Retinal pigment epithelial cell (primary cell): ENCODE measurements around the gene TPCN2.

Source experiments
- DNase-seq: peaks from one replicate; pipeline ENCODE4 v3.0.0-alpha.2; 2010; ENCODE audit warnings: low read depth
- H3K4me3 ChIP-seq: 2 replicates; pipeline ENCODE4 v1.5.1; 2011; ENCODE audit warnings: mild to moderate bottlenecking, low read length, control low read depth, moderate library complexity
- TF ChIP-seq, protein P1 (sequence below): conservative IDR thresholded peaks from 2 replicates; pipeline ENCODE4 v1.5.1; 2011; ENCODE audit warnings: low read depth, low read length, control low read depth, inconsistent platforms

Gene TPCN2

DNA sequence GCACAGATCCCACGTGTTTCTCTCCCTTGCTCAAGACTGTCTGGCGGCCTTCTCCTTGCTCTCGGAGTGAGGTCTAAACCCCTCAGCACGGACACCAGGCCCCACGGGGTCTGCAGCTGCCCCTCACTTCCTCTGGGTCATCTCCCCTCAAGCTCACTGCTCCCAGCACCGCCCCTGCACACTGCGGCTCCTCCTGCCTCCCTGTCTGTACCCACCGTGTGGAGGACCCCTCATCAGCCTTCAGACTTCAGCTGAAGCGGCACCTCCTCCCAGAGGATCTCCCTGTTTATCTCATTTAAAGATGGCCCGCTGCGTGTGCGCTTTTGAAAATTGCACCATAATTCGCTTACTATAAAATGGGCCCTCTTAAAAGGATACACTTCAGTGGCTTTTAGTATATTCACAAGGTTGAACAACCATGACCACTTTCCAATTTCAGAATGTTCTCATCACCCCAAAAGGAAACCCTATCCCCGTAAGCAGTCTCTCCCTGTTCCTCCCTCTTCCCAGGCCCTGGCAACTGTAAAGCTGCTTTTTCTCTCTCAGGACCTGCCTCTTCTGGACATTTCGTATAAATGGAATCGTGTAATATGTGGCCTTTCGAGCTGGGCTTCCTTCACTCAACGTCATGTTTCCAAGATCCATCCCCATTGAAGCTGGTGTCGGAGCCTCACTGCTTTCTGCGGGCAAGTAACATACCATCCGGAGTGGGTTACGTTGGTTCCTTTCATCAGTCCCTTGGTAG, 14.4 kb upstream of the TPCN2 start:
- DNase-seq, result no peak
- TF ChIP-seq, protein P1, sequence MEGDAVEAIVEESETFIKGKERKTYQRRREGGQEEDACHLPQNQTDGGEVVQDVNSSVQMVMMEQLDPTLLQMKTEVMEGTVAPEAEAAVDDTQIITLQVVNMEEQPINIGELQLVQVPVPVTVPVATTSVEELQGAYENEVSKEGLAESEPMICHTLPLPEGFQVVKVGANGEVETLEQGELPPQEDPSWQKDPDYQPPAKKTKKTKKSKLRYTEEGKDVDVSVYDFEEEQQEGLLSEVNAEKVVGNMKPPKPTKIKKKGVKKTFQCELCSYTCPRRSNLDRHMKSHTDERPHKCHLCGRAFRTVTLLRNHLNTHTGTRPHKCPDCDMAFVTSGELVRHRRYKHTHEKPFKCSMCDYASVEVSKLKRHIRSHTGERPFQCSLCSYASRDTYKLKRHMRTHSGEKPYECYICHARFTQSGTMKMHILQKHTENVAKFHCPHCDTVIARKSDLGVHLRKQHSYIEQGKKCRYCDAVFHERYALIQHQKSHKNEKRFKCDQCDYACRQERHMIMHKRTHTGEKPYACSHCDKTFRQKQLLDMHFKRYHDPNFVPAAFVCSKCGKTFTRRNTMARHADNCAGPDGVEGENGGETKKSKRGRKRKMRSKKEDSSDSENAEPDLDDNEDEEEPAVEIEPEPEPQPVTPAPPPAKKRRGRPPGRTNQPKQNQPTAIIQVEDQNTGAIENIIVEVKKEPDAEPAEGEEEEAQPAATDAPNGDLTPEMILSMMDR, result no peak
- H3K4me3 ChIP-seq, result no peak overlapping the region

DNA sequence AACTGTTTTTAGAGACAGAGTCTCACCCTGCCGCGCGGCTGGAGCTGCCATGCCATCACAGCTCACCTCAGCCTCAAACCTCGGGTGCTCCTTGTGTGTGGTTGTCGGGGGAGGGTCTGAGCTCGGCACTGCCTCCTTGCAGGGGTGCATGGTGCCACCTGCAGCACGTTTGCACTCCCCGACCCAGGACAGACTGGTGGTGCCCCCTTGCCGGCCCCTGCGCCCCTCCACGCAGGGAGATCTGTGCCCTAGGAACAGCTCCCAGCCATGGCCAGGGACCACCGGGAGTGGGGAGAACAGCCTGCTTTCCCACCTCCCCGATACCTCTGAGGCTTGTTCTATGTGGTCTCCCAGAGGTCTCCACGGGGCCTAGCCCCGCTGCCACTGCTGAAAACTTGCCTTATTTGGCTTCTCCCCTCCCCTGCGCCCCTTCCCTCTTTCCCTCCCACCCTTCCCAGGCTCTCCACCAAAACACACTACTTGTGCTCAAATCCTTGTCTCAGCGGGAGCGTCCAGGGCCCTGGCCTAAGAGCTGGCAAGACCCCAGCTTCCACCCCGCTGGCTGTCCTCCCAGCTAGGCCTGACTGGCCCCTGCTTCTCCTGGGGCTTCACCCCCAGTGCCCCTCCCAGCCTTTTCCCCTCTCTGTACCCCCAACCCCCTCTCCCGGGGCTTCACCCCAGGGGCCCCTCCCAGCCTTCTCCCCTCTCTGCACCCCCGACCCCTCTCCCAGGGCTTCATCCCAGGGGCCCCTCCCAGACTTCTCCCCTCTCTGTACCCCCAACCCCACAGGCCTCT, 13.4 kb upstream of the TPCN2 start:
- no peak for DNase-seq
- no peak overlapping the region for H3K4me3 ChIP-seq
- TF ChIP-seq, protein P1, result no peak

DNA sequence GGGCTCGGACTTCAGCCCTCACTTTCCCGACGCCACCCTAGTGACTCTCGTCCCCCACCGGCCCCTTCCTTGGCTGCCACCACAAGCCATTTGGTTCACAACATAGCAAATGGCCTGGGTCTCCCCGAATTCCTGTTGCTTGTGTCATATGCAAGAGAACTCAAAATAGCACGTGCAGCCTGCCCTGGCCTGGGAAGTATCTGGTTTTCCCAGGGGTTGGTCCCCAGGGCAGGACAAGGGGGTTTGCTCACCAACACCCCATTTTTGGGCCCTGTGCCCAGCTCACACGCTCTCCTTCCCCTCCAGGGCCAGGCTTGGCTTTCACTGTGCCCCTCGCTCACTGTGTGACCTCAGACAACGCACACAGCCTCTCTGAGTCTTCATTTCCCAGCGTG, 12.8 kb upstream of the TPCN2 start:
- no peak overlapping the region for H3K4me3 ChIP-seq
- TF ChIP-seq, protein P1, result no peak
- no peak for DNase-seq

DNA sequence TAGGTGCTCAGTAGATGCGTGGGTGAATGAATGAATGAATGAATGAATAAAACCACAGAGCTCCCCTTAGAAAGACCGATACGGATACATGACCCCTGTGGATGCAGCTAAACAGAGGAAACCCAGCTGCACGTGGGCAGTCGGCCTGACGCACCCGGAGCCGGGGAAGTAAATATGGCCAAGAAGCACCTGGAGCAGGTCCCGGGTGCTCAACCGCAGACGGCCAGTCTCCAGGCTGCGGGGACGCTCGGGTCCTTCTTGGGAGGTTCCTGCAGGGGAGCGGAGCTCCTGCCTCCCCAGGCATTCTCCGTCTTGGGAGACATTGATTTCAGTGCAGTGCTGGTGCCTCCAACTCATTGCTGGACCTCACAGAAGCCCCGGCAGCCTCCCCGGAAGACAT, 11.7 kb upstream of the TPCN2 start:
- no peak overlapping the region for H3K4me3 ChIP-seq
- no peak for DNase-seq
- TF ChIP-seq, protein P1, result no peak

DNA sequence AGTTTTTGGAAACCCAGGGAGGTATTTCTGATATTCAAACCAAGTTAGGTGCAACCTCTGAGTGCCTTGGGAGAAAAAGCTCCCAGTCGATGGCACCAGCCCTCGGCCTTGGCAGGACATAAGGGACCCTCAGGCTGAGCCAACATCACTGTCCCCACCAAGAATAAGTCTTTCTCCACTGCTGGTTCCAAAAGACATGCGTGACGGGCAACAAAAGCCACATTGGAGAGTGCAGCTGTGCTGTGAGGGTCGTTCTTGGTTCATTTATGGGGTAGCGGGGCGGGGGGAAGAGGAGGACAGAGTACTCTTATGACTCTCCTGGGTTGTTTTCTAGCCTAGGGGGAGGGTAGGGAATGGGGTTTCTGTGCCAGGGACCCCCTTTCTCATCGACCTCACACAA, 11.2 kb upstream of the TPCN2 start:
- no peak overlapping the region for H3K4me3 ChIP-seq
- no peak for DNase-seq
- TF ChIP-seq, protein P1, result no peak

DNA sequence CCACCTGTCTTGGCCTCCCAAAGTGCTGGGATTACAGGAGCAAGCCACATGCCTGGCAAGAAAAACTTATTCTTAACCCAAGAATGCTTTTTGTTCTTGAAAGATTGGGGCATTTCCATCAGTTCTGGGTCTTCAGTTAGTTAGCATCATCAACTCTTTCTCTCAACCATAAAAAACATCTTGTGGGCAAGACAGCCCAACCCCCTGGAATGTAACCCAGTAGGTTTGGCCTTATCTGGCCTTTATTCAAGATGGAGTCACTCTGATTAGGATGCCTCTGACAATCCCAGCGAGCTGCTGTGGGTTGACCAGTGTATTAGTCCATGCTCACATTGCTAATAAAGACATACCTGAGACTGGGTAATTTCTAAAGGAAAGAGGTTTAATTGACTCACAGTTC, 9.2 kb upstream of the TPCN2 start:
- TF ChIP-seq, protein P1, result no peak
- H3K4me3 ChIP-seq, result no peak overlapping the region
- DNase-seq, result no peak

DNA sequence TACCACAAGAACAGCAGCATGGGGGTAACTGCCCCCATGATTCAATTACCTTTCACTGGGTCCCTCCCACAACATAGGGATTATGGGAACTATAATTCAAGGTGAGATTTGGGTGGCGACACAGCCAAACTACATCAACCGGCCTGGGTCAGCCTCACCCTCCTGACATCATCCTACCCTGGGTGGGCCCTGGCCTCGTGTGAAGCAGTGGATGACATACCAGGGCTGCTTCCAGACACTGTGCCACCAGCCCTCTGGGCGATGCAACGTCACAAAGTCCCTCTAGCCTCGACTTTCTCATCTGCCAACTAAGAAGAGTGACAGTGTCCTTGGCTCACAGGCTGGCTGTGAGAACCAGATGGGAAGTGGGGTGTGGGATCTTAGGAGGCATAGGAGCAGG, 8.7 kb upstream of the TPCN2 start:
- TF ChIP-seq, protein P1, result no peak
- H3K4me3 ChIP-seq, result no peak overlapping the region

More for the DNA sequence above, 8.7 kb upstream of the TPCN2 start:
- no peak for DNase-seq
